ENCODE data around the gene TFDP2.
A peak's percentile ranks its signal among the peaks of the same experiment; 100 is the strongest.

The TFDP2 gene

GRCh38 chr3:142065344-142065743 is 84.0 kb downstream of the TFDP2 start:
- DNase-seq = no peak

DNA sequence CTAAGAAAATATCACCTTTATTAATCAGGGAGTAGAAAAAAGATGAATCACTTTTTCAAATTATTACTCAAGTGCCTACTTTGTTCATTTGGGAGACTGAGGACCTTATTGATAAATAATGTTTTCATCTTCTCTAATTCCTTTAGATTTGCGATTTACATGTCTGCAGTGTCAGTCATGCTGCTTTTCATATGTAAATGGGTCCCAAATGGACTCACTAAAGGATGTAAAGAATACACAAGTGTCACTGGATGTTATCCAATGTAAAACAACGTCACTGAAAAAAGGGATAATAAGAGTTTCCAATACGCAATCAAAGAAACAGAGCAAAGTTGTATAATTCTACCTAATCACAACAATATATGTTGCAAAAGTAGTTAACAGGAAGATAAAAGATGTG is 84.9 kb downstream of the TFDP2 start:
- DNase-seq = no peak

- no peak for DNase-seq
These were observed 92.0 kb downstream of the TFDP2 start for GRCh38 chr3:142057331-142057725.

- DNase-seq = no peak
These were observed 92.6 kb downstream of the TFDP2 start for GRCh38 chr3:142056656-142057330.

- no peak for DNase-seq
These were observed 95.5 kb downstream of the TFDP2 start for GRCh38 chr3:142053835-142054234.

- no peak for DNase-seq
These were observed 96.1 kb downstream of the TFDP2 start for GRCh38 chr3:142053244-142053643.

DNA sequence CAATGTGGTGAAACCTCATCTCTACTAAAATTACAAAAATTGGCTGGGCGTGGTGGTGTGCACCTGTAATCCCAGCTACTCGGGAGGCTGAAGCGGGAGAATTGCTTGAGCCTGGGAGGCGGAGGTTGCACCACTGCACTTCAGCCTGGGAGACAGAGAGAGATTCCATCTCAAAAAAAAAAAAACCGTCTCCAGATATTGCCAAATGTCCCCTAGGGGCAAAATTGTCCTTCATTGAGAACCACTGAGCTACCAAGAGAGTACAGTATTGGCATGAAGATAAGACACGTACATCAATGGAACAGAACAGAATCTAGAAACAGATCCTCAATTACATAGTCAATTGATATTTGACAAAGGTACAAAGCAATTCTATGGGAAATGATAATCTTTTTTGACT is 98.0 kb downstream of the TFDP2 start:
- DNase-seq = no peak

GRCh38 chr3:142047021-142047369 is 102.3 kb downstream of the TFDP2 start:
- no peak for DNase-seq

GRCh38 chr3:142046320-142047020 is 102.9 kb downstream of the TFDP2 start:
- DNase-seq = peak; percentile 98

DNA sequence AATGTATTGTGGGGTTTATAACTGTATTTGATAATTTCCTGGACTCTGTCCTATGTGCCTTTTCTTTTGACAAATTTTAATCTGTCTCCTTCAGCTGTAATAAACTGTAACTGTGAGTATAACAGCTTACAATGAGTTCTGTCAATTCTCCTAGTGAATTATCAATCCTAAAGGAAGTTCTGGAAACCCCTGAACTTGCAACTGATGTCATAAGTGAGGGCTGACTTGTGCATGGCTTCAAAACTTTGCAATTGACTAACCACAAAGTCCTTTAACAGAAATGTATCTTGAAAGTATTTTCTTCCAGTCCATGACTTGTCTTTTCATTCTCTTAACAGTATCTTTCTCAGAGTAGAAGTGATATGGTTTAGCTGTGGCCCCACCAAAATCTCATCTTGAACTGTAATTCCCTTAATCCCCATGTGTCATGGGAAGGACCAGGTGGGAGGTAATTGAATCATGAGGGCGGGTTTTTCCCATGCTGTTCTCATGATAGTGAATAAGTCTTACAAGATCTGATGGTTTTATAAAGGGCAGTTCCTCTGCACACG is 108.3 kb downstream of the TFDP2 start:
- DNase-seq = peak; percentile 34

- DNase-seq = no peak
These were observed 113.9 kb downstream of the TFDP2 start for GRCh38 chr3:142035308-142035922.

DNA sequence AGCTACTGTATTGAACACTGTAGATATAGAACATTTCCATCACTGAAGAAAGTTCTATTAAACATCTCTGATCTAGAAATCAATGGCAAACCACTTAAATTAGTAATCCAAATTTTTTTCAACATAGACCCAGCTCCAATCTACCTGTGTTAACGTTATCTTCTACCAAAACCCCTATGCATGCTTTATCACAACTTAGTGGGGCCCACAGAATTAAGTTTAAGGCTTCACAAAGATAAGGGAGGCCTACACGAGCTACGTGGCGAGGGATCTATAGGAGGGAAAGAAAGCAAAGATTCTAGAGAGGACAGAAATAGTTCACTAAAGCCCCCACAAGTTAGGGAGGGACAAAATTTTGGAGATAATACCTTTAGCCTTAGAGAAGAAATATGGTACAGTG is 116.1 kb downstream of the TFDP2 start:
- DNase-seq = peak; percentile 35

- no peak for DNase-seq
These were observed 117.8 kb downstream of the TFDP2 start for GRCh38 chr3:142031575-142031974.

GRCh38 chr3:142029791-142030190 is 119.6 kb downstream of the TFDP2 start:
- no peak for DNase-seq

DNA sequence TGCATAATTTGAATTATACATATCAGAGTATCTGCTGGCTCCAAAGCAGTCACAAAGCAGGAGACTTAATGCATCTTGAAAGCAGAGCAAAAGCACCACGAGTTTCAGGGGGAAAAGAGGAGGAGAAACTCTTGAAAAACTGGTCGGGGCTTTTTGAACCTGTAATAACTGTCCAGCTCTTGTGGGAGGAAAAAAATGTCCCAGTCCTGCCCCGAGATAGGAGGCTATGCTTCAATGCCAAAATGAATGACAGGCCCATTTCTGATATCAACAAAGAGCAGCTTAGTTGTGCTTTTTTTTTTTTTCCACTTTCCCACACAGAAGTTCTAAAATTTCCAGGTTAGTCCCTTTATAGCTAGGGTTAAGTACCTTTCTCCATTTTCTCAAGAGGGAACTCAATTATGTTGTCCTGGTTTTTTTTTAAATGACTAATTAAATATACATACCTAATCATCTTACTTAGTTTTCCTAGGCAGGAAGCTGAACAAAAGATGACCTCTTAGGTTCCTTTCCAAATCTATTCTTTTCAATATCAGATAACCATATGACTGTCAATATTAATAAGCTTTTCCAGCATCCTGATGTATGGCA is 120.2 kb downstream of the TFDP2 start:
- DNase-seq = peak; percentile 90

DNA sequence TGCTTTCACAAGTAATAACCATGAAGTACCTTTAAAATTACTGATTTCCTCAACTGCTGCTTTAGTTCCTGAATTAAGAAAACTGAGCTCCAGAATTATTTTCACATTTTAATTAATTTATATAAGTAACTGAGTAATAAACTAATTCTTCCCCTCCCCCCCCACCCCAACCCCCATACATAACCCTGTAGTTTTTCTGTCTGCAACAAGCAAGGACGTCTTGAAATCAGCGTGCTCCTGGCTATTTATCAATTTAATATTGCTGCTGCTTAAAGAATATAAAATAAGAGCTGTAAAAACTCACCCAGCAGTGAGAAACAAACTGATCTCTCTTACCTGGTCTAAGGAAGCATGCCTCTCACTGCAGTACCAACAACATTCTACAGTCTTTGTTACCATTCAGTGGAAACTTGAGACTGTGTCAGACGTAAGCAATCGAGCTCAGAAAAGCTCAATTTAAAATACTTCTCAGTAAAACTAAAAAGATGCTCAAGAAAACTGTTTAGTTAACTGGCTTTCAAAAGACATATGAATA is 121.0 kb downstream of the TFDP2 start:
- peak; percentile 91 for DNase-seq

DNA sequence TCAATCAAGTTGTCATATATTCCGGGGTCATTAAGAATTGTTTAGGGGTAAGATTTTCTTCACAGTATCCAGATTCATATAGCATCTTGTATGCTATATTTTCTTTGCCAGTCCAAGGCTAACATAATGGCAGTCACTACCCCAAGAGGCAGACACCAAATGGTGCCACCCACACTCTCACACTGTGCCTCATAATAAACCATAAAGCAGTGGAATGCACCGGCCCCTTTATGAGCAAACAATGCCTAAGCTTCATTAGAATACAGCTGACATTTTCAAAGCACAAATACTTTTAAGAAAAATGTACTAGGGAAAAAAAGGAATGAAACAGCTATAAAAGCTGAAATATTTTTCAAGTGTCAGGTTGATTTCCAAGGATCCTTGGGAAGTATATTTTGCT is 121.6 kb downstream of the TFDP2 start:
- peak; percentile 80 for DNase-seq

DNA sequence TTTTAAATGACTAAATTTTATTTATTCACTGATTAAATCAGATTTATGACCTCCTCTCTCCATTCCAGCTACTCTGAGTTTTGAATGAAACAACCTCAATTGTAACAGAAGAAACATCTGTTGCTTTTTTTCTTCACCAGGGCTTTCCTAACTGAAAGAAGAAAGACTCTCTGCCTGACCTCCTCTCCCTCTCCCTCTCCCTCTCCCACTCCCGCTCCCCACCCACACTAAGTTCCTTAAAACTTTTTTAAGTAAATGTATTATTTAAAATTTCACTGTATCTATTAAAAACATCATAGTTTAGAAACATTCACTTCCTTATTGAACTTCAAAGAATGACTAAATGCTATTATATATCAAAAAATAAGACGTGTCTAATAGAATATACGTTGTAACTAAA is 122.0 kb downstream of the TFDP2 start:
- peak; percentile 58 for DNase-seq

GRCh38 chr3:142026333-142026732 is 123.0 kb downstream of the TFDP2 start:
- no peak for DNase-seq

DNA sequence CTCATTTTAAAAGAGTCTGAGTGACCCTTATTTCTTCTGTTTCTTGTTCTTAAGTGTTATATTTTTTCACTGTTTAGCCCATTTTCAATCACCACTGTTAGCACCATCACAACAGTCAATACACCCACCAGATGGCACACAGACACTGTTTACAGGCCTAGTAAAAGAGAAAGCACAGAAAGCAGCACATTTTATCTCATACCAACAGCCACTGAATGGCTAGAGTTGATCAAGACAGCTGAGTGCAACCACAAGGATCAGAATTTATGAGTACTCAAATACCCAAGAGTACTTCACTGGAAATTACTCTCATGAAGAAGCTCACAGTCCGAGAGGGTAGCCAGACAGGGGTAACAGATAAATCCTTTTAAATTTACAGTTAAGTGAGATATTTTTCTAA is 127.0 kb downstream of the TFDP2 start:
- DNase-seq = peak; percentile 97

DNA sequence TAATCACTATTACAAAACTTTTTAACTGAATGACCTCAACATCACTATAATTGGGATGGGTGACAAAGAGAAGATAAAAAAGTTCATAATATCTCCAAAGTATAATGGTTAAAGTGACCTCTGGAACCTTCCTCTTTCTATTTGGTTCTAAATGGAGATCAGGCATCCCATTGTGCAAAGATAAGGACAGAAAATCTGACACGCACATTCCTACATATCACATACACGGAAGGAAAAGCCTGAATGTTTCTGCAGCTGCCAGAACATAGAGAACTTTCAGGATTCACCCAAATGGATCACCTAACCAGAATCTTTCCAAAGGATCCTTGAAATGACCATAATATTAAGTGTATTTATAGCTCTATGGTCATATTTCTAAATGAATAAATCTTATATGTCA is 128.2 kb downstream of the TFDP2 start:
- no peak for DNase-seq

DNA sequence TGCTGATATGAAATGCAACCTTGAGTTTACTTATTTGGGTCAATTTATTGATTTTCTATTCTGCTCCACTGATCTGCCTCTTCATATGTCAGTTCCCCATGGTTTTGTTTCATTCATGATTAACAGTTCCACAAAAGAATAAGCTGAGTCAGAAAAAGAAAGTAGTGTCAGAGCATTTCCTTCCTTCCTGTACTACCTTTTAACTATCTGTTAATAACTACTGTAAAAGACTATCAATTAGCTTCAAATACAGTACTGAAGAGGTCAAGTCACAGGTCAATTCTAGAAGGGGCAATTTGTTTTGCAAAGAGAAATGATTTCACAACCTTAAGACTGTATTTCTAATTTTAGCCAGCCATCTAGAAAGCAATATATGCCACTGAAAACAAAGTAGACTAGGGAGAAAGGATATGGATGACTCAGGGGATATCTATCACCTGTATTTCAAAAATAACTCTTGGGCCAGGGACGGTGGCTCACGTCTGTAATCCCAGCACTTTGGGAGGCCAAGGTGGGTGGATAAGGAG is 129.5 kb downstream of the TFDP2 start:
- no peak for DNase-seq

- no peak for DNase-seq
These were observed 135.4 kb downstream of the TFDP2 start for GRCh38 chr3:142013993-142014392.

All from hematopoietic multipotent progenitor cell treated with erythropoietin and hydrocortisone succinate and interleukin-3 and kit ligand, for 6 days (in vitro differentiated cells).